Stimulated activated CD4-positive, alpha-beta T cell treated with anti-CD3 and anti-CD28 coated beads, Interleukin-4, amount 100 ng/mL, for 24 hours (primary cell): ENCODE measurements around the gene SLC22A1.
"Not testable (repeated sequence)": the region's sequence is repeated elsewhere in the genome, so short reads cannot be mapped to it uniquely, and the experiment has no call there.

ENCODE experiments used
- DNase-seq: peaks from one replicate; pipeline ENCODE4 v3.0.0-alpha.2; 2020

Gene SLC22A1

GRCh38 chr6:160121558-160121957, at the start of gene SLC22A1:
Gene SLC22A1 (plus strand): TSS chr6:160121815. CDS start chr6:160121936, 121 bp downstream.
- no peak for DNase-seq

- no peak for DNase-seq
These were observed 48.3 kb upstream of the SLC22A1 start for GRCh38 chr6:160073272-160073671.

DNA sequence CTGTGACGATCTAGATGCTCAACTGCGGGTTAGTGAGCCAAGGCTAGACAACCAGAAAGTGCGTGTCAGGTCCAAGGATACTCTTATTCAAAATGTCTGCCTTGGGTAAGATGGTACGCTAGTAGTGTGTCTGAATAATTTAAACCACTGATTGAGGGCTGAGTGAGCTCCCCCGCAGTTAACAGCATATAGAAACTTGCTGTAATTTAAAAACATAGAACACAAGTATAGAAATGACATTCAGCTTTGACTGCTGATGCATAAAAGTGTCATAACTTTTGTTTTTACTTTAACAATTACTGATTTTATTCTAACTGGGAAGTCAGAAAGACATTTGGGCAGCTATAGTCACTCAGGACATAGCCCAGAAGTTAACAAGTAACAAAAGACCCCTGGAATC, 45.6 kb upstream of the SLC22A1 start:
- no peak for DNase-seq

GRCh38 chr6:160077024-160077423, 44.6 kb upstream of the SLC22A1 start:
- no peak for DNase-seq

DNA sequence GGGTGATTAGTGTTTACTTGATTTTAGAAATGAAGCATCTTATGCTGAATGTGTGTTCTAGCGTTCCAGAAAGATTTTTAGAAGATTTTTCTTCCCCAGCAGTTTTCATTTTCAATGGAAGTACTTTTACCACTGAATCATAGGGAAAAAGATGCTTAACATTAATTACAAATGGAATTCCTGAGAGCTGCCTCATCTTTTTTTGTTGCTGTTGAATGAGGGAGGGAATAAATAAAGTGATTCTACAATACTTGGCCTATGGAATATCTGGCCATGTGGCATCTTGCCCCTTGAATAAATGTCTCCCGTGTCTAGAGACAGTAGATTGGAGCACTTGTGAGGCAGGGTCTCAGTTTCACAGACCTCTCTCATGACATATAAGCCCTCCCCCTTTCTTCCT, 44.1 kb upstream of the SLC22A1 start:
- DNase-seq = no peak

GRCh38 chr6:160078883-160079685, 42.5 kb upstream of the SLC22A1 start:
- DNase-seq = no peak

GRCh38 chr6:160079686-160080043, 42.0 kb upstream of the SLC22A1 start:
- no peak for DNase-seq

DNA sequence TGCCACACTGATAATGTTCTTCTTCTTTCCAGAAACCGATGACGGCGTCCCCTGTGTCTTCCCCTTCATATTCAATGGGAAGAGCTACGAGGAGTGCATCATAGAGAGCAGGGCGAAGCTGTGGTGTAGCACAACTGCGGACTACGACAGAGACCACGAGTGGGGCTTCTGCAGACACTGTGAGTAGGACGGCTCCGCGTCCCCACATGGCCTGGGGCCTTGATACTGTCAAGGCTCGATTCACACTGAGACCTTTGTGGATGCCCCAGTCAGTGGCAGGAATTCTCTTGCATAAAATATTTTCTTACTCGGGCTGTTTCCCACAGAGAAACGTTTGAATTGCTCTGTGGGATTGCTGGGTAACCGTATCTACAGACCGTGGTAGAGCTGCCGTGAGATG, 41.5 kb upstream of the SLC22A1 start:
- DNase-seq = no peak

DNA sequence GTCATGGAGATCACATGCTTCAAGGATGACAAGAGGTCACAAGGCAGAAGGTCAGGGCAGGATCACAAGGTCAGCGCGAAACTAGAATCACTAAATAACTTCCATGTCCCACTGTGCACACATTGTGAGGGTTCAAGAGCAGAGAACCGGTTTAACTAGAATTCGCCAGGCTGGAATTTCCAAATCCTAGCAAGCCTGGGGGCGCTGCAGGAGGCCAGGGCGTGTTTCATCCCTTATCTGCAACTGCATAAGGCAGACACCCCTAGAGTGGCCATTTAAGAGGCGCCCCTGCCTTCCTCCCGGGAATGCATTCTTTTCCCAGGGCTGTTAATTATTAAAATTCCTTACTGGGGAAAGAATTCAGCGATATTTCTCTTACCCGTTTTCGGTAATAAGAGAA, 40.2 kb upstream of the SLC22A1 start:
- DNase-seq = no peak

- no peak for DNase-seq
These were observed 39.0 kb upstream of the SLC22A1 start for GRCh38 chr6:160082627-160083026.

DNA sequence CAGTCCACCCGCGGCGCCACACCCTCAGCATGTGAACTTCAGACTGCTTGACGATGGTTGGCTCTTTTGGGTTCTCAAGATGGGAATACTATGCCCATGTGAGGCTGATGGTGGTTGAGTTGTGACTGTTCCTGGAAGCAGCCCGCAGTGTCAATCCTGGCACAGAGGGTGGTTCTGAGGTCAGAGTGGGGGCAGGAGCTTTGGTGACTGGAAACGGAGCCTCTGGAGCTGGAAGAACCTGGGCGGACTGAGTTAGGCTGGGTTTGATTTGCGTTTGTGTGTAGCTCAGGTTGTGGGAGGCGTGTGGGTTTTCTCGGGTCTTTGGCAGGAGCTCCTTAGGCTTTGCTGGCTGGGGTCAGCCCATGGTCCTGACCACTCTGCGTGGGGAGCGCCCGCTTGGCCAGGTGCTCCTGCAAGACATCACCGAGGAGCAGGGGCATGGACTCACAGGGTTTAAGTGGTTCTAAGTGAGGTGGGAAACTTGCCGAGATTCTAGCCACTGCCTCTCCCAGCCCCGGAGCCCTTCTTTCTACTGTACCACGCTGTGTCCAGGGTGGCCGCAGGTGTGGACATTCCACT, 37.3 kb upstream of the SLC22A1 start:
- DNase-seq = no peak

DNA sequence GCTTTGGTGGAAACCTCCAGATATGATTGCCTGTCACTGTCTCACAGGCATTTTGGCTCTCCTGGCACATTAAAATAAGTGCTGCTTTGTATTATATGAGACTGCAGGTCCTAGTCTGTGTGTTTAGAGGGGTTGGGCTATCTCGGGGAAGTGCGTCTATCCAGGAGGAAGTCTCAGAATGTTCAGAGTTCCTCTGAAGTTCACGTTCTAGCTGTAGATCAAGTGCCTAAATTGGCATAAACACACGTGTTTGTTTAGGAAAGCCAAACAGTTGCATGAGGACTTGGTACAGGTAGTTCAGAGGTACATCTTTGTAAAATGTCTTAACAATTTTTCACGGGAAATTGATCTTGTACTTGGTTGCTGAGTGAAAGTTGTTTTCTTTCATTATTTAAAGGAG, 36.4 kb upstream of the SLC22A1 start:
- DNase-seq = no peak

DNA sequence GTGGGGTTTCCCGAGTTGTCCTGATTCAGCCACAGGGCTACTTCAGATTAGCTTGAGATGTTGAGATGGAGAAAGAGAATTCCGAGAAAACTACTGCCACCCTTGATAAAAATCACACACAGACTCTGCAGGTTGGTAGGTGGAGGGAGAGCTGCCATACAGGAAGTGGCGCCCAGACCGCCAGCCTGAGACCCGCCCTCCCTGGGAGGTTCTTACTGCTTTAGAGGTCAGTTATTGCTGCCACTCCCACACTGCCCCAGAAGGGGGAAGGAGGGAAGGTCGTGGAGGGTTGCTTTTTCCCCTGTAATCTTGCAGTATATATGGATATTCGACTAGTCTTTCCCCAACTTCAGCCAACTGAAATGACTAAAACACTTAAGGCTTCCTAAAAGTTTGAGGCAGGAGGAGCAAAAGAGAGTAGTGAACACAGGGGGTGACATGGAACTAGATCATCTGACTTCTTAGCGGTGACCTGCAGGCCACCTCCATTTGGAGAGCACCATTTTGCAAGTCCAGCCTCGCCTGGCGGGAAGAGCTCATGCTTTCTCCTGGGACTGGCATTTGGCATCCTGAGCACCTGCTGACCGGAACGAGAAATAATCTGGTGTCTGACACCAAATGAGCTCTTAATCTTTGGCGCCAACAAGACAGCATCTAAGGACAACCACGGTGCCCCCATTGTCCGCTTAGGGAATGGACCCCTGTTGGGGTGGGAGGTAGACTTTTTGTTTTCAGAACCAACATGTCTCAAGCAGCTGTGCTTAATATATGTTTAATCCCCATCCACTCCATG, 35.7 kb upstream of the SLC22A1 start:
- no peak for DNase-seq

DNA sequence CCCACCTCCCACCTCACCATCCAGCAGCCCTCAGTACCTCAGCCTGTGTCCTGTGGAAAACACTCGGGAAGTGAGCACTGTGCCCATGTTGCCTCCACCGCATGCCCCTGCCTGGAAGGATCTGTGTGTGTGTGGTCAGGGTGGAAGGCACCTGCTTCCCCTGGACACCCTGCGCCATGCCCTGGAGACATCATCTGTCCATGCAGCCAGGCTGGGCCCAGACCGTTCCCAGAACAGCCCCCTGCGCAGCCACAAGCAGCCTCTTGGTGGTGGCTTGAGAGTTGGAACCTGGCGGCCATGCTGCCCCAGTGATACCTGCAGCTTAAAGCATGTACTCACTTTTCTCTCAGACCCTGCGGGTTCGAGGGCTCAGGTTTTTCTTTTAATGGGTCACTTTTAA, 34.9 kb upstream of the SLC22A1 start:
- no peak for DNase-seq

DNA sequence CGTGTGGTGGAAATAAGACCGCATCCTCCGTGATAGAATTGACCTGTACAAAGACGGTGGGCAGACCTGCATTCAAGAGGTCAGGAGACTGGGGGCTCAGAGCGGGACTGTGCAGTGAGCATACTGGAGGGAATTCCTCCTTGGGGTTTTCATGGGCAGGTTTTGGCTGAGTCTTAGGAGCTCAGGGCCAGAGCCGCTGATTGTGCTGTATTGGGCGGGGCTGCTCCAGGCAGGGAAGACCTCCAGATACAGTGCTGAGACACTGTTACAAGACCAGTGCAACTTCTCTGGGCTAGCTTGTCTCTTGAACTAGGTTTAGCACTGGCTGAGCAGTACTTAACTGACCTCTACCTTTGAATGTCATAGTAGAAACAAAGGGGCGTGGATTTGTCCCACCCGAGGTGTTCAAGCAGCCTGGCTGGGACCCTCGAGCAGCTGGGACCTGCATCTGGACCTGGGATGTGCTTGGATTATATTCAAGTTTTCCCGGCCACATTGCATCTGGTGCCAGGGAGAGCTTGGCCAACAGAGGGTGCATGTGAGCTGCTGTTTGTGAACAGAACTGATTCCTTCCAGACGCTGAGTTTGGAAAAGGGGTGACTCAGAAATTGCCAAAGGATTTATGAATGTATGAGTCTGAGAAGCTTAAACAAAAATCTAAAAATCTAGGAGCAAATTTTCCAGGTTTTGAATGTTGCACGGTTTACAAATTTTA, 33.4 kb upstream of the SLC22A1 start:
- DNase-seq = no peak

- no peak for DNase-seq
These were observed 32.7 kb upstream of the SLC22A1 start for GRCh38 chr6:160088784-160089533.

- DNase-seq = no peak
These were observed 32.1 kb upstream of the SLC22A1 start for GRCh38 chr6:160089534-160089897.

DNA sequence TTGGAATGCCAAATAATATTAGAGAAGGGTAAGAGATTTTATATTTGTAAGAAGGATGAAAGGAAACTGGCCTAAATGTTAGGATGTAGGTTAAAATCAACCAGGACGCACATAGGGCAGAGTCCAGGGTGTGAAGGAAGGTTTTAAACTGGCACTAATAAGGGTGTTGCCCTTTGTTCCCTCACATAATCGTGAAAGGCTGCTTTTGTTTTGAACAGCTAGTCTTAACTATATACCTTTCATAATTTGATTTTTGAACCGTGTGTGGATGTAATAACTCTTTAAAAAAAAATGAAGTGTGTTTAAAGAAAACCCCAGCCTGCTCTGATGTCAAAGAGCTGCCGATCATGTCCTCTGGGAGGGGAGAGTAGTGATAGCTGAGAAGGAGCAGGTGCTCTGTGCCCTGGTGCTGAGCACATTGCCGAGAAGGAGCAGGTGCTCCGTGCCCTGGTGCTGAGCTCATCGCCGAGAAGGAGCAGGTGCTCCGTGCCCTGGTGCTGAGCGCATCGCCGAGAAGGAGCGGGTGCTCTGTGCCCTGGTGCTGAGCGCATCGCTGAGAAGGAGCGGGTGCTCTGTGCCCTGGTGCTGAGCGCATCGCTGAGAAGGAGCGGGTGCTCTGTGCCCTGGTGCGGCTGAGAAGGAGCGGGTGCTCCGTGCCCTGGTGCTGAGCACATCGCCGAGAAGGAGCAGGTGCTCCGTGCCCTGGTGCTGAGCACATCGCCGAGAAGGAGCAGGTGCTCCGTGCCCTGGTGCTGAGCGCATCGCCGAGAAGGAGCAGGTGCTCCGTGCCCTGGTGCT, 31.0 kb upstream of the SLC22A1 start:
- DNase-seq = not testable (repeated sequence)

- DNase-seq = not testable (repeated sequence)
These were observed 29.4 kb upstream of the SLC22A1 start for GRCh38 chr6:160092176-160092575.

DNA sequence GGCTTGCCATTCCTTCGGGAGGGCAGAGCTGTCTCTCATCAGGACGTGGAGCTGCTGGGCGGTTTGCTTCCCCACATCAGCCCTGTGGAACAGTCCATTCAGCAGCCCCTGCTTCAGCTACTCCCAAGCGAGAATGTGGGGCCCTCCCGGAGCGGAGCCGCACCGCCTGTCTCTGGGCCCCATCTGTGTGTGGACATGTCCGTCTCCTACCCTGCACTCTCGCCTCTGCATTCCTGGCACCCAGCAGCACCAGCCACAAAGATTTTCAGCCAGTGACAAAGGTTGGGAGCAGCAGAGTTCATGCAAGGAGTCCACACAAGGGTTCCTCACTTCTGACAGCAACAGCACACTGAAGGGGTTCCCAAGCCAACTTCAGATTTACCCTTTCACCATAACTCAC, 29.0 kb upstream of the SLC22A1 start:
- DNase-seq = no peak

- no peak for DNase-seq
These were observed 28.6 kb upstream of the SLC22A1 start for GRCh38 chr6:160093061-160093460.

DNA sequence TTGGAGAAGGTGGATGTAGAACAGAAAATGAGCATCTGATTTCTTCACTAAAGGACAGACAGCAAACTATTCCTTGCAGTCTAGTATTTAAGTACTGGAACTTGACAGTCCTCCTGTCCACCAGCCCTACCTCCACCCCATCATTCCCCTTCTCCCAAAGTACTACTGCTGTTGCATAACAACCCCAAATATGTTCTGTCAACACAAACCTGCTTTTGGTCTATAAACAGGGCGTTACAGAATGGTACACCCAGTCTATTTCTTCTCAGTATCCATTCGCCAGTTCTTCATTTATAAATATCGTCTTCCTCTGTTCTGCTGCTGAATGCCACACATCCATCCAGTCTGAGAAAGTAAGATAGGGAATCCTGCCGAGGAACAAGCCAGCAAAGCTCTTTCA, 27.7 kb upstream of the SLC22A1 start:
- DNase-seq = no peak
